ENCODE measurements around the gene PIEZO1. TPM values are rescaled to one million over a fixed set of nuclear protein-coding genes. Genes with fewer than 3 reads are reported as not detected.

PIEZO1 gene
- total RNA-seq, 3 donors from 2014 or later, result 71.4 to 218 (median 129) TPM

DNA sequence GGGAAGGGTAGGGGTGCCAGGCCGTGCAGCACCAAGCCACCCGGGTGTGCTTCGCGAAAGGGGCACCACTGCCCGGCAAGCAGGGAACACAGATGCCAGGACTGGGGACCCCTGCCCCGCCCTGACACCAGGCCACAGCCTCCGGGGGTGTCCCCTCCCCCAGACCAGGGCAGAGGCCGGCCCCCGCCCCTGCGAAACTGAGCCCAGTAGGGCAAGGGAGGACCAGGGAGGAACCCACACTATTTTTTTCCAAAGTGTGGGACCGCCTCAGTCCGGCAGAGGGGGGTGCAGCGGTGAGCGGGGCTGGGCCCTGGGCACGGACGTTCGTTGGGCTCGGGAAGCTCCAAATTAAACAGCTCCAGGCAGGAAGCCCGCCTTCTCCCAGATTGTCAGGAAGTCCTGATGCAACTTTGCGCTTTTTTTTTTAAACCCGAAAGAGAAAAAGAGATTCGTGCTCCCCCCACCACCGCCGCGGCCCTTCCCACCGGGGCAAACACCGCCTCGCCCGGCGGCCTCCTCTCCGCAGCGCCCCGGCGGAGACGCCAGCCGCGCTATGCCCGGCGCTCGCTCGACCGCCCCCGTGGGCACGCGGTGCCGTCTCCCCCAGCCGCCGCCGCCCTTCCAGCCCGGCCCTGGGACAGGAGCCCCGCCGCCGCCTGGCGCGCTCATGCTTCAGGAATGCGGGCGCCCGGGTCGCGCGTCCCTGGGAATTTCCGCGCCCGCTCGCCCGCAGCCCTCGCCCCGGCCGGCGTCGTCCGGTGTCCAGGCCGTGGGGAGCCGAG is 755 bp downstream of the PIEZO1 start:
- DNase-seq (peak; percentile 75 to 83 (median 80)), ATAC-seq (peak; percentile 57)
- intact Hi-C loops (cut with DNase I, micrococcal nuclease), result loop anchor here in 1 of 2 donors (5.0 kb wide), 1 partner anchor 42 kb away; no protein-coding TSS in a partner anchor
- Histone ChIP-seq H3K36me3 (ENCODE audit: low read depth) (no peaks in the 10 kb centered on the region), H3K4me3 (peak overlapping the region; percentile 63), H3K9me3 (no peaks in the 10 kb centered on the region), H3K4me1 (ENCODE audit: low read depth) (peaks cover 46% of the 10 kb centered on the region)
- TF ChIP-seq, protein P1, sequence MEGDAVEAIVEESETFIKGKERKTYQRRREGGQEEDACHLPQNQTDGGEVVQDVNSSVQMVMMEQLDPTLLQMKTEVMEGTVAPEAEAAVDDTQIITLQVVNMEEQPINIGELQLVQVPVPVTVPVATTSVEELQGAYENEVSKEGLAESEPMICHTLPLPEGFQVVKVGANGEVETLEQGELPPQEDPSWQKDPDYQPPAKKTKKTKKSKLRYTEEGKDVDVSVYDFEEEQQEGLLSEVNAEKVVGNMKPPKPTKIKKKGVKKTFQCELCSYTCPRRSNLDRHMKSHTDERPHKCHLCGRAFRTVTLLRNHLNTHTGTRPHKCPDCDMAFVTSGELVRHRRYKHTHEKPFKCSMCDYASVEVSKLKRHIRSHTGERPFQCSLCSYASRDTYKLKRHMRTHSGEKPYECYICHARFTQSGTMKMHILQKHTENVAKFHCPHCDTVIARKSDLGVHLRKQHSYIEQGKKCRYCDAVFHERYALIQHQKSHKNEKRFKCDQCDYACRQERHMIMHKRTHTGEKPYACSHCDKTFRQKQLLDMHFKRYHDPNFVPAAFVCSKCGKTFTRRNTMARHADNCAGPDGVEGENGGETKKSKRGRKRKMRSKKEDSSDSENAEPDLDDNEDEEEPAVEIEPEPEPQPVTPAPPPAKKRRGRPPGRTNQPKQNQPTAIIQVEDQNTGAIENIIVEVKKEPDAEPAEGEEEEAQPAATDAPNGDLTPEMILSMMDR (IDR thresholded peaks at IDR 0.05), result peak; percentile 40

DNA sequence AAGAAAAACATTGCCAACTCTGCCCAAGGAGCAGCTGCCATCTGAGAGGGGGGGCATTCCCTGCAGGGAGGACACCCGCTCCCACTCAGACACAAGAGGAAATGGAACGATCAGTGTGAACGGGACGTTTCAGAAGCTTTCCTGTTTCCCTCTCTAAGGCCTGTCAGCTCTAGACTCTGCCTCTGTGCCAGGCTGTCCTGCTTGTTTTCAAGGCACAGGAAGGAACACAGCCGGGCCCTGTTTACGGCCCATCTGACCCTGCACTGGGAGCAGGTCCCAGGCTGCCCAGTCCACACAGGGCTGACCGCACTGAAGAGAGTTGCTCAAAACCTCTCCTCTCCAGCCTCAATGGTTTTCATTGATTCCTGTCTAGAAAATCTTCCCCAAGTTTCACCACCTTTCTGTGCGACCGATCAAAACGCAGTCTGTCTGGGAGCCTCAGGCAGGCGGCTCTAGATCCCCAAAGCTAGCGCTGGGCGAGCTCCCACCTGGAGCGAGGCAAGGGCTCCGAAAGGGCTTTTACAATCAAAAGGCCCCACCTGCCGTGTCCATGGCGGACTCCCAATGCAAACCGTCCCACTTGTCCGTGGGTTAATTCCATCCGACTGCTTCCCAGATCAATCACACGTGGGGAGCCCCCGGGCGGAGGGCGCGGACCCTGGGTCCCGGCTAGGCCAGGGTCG is 1.5 kb downstream of the PIEZO1 start:
- peaks cover 49% of the 10 kb centered on the region for H3K4me1 ChIP-seq (ENCODE audit: low read depth)
- intact Hi-C loops (cut with DNase I, micrococcal nuclease), result loop anchor here in 1 of 2 donors (5.0 kb wide), 1 partner anchor 41 kb away; no protein-coding TSS in a partner anchor
- no peaks in the 10 kb centered on the region for H3K9me3 ChIP-seq
- no peaks in the 10 kb centered on the region for H3K36me3 ChIP-seq (ENCODE audit: low read depth)
- TF ChIP-seq, protein P1 (IDR thresholded peaks at IDR 0.05), result no peak
- peak; percentile 18 for ATAC-seq
- H3K4me3 ChIP-seq, result peak overlapping the region; percentile 63
- peak in 2 of 3 donors; percentile 49 to 61 for DNase-seq

DNA sequence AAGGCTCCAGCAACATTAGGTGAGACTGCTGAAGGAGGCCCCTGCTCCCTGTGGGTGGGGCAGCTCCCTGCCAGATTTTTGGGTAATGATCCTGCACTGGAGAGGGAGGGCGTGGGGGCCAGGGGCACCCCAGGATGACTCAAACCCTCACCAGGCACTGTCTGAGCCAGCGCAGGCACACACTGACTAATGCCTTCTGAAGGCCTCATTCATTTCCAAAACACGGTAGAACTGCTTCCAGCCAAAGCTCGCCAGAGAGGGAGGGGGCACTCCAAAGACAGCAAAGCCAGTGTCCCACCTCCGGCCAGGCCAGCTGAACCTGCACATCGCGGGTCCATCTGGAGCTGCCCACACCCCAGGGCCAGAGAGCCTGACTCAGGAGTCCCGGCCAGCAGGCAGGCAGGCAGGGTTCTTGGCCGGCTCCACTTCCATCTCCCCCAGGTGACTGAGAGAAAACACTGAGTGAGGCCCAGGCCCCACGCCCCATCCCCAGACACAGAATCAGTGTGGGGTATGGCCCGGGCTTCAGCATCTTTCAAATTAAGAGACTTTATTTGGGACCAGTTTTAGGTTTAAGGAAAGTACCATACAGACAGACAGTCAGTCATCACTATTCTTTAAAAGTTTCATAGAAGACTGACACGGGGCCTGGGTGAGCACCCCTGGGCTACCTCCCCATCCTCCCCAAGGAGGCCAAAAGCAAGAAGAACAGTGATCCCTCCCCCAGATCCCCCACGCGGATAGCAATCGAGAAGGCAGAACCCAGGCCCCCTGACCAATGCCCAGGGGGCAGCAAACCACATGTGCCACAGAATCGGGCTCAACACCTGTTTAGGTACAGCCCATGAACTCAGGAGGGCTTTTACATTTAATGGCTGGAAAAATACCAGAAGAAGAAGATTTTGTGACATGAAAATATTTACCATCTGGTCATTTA is 2.3 kb downstream of the PIEZO1 start:
- TF ChIP-seq, protein P1 (IDR thresholded peaks at IDR 0.05), result no peak
- H3K36me3 ChIP-seq (ENCODE audit: low read depth), result no peaks in the 10 kb centered on the region
- H3K4me3 ChIP-seq, result no peak overlapping the region
- H3K9me3 ChIP-seq, result no peaks in the 10 kb centered on the region
- DNase-seq (peak in 1 of 3 donors; percentile 58), ATAC-seq (no peak)
- peaks cover 52% of the 10 kb centered on the region for H3K4me1 ChIP-seq (ENCODE audit: low read depth)
- intact Hi-C loops (cut with DNase I, micrococcal nuclease), result loop anchor here in 1 of 2 donors (5.0 kb wide), 1 partner anchor 40 kb away; no protein-coding TSS in a partner anchor

DNA sequence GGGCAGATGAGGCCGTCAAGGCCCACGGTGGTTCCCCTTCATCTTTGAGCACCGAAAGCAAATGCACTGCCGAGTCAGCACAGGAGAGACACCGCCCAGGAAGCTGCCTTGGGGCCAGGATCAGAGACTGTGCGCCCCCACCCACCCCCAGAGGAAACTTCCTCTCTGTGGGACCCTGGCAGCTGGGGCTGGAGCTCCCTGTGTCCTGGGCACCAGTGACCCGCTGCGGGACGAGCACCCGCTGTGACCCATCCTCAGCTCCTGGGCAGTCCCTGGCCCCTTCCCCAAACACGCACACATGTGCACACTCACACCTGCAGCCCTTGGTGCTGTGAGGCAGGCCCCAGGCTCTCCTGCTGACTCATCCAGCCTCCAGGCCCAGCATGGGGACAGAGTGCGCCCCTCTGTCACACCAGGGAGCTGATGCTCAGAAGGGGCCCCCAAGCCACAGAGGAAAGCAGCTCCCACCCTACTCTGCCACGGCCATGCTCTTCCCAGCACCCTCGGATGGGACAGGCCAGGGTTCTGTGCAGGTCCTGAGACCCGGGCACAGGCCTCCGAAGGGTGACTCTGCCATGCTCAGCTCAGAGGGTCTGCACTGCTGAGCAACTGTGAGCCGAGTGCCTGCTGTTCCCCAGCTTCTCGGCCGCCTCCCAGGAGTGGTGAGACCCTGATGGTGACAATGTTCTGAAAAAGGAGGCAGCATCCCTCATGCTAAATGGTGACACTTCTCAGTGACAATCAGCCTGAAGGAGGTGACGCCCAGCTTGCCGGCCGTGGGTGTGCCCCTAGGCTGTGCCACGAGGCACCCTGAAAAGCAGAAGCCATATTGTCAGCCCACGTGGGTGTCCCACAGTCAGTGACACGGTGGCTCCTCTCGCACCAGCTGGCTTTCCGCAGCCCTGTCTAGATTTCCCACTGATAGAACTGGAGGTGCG is 3.6 kb downstream of the PIEZO1 start:
- Histone ChIP-seq H3K4me1 (ENCODE audit: low read depth) (peaks cover 52% of the 10 kb centered on the region), H3K36me3 (ENCODE audit: low read depth) (no peaks in the 10 kb centered on the region), H3K4me3 (no peak overlapping the region), H3K9me3 (no peaks in the 10 kb centered on the region)
- peak in 2 of 3 donors; percentile 64 to 85 for DNase-seq
- TF ChIP-seq, protein P1 (IDR thresholded peaks at IDR 0.05), result no peak
- peak; percentile 27 for ATAC-seq
- intact Hi-C loops (cut with DNase I, micrococcal nuclease), result loop anchor here in 1 of 2 donors (5.0 kb wide), 1 partner anchor 39 kb away; no protein-coding TSS in a partner anchor
